HG03432 (cell line): Measurements from ENCODE around the gene ZNF891.
A peak's percentile ranks its signal among the peaks of the same experiment; 100 is the strongest.

ENCODE experiments used
- ATAC-seq: cut with Tn5 transposase; IDR thresholded peaks from one replicate; pipeline ENCODE4 v1.9.1; 2021; ENCODE audit warnings: mild to moderate bottlenecking, moderate library complexity; ENCODE audit not compliant: unreplicated experiment

The ZNF891 gene

GRCh38 chr12:133130038-133130807, at the start of gene ZNF891, which contains the start of gene ZNF10:
ZNF891 (minus strand) TSS chr12:133130274; CDS start chr12:133121918, 8,356 bp downstream.
ZNF10 (plus strand) TSS chr12:133130627; CDS start chr12:133144493, 13,866 bp downstream.
- peak; percentile 95 for ATAC-seq

GRCh38 chr12:133174901-133175300, 44.8 kb upstream of the ZNF891 start:
- ATAC-seq: no peak

GRCh38 chr12:133172491-133172890, 42.4 kb upstream of the ZNF891 start:
- no peak for ATAC-seq

GRCh38 chr12:133165776-133166175, 35.7 kb upstream of the ZNF891 start:
- ATAC-seq: no peak

GRCh38 chr12:133156125-133156690, 26.1 kb upstream of the ZNF891 start:
- no peak for ATAC-seq

GRCh38 chr12:133145981-133146380, 15.9 kb upstream of the ZNF891 start:
- ATAC-seq: no peak

- ATAC-seq: no peak
Measured at GRCh38 chr12:133135747-133136146, 5.7 kb upstream of the ZNF891 start.

GRCh38 chr12:133130808-133131128, 694 bp upstream of the ZNF891 start:
- ATAC-seq: peak; percentile 13

GRCh38 chr12:133129368-133130037, 571 bp downstream of the ZNF891 start:
- no peak for ATAC-seq

- no peak for ATAC-seq
Measured at GRCh38 chr12:133124674-133125073, 5.4 kb downstream of the ZNF891 start.

GRCh38 chr12:133120385-133121191, 9.5 kb downstream of the ZNF891 start:
- no peak for ATAC-seq

- no peak for ATAC-seq
Measured at GRCh38 chr12:133108150-133108549, 21.9 kb downstream of the ZNF891 start.

- ATAC-seq: no peak
Measured at GRCh38 chr12:133107121-133107520, 23.0 kb downstream of the ZNF891 start.

GRCh38 chr12:133106253-133106652, 23.8 kb downstream of the ZNF891 start:
- ATAC-seq: no peak

- ATAC-seq: no peak
Measured at GRCh38 chr12:133105620-133106019, 24.5 kb downstream of the ZNF891 start.

GRCh38 chr12:133083345-133083744, 46.7 kb downstream of the ZNF891 start:
- no peak for ATAC-seq

GRCh38 chr12:133081159-133081780, 48.8 kb downstream of the ZNF891 start:
- no peak for ATAC-seq

GRCh38 chr12:133080368-133081158, 49.5 kb downstream of the ZNF891 start, which contains the start of gene ZNF140:
ZNF140 (plus strand) TSS chr12:133080923; CDS start chr12:133081321, 398 bp downstream.
- peak; percentile 78 for ATAC-seq

GRCh38 chr12:133080026-133080367, 50.1 kb downstream of the ZNF891 start:
- peak; percentile 84 for ATAC-seq

GRCh38 chr12:133073836-133074235, 56.2 kb downstream of the ZNF891 start:
- ATAC-seq: no peak
